COR-L47 (cell line): ENCODE results near the gene ZNF189.

ENCODE experiments used
- DNase-seq: peaks from one replicate; lab custom pipeline; 2025; lab: John Stamatoyannopoulos, UW

Gene ZNF189

DNA sequence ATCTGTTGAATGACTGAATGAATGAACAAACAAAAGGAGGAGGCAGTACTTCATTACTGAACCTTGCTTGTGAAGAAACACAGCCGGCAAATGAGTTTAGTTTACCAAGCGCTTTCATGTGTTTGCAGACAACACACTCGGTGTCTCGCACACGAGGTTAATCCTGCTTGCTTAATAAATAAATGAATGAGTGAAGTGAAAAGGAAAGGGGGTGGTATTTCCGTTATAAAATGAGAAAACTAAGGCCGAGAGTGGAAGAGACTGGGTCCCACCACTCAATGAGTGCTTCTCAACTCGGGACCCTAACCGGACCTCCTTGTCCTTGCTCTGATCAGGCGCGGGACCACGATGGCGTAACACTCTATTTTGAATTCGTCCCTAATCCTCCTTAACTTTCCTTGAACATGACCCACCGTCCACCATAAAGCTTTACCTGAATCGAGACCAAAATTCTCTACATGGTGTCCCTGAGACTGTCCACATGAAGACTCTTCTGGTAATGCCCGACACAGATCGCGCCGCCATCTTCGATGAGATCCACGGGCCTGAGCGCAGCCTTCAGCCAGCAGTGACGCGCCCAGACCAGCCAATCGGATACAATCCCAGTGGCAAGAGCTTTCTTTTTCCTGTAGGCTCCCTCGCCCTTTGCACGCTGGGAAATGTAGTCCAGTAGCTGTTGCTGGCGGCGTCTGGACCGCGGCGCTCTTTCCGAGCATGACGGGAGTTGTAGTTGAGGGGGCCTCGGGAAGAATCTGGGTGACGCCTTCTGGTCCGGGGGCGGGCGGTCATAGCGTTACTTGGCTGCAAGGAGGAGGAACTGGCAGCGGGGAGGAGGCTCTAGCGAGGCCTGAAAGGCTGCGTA lies at the start of gene ZNF189, which contains the start of gene MRPL50:
TSS of gene ZNF189 (plus strand) at position 784 of the 862 bp plus-strand sequence. CDS start 306 bp downstream, outside the sequence.
TSS of gene MRPL50 (minus strand) at position 551 of the 862 bp plus-strand sequence. CDS start at position 525, 26 bp downstream.
- DNase-seq = peak; percentile 97

DNA sequence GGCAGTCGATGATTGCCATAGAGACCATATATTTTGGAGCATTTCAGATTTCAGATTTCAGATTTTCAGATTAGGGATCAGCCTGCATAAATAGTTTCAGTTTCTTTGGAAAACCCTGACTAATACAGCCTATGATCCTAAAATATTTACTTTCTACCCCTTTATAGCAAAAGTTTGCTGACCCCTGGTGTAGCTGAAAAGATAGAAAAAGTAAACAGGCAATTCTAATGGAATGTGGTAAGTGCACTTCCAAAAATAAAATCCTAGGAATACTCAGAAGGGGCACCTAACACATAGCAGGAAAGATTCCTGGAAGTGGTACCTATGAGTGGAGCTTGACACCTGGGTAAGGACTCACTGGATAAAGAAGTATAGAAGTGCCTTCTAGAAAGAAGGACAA lies 48.4 kb upstream of the ZNF189 start:
- no peak for DNase-seq

DNA sequence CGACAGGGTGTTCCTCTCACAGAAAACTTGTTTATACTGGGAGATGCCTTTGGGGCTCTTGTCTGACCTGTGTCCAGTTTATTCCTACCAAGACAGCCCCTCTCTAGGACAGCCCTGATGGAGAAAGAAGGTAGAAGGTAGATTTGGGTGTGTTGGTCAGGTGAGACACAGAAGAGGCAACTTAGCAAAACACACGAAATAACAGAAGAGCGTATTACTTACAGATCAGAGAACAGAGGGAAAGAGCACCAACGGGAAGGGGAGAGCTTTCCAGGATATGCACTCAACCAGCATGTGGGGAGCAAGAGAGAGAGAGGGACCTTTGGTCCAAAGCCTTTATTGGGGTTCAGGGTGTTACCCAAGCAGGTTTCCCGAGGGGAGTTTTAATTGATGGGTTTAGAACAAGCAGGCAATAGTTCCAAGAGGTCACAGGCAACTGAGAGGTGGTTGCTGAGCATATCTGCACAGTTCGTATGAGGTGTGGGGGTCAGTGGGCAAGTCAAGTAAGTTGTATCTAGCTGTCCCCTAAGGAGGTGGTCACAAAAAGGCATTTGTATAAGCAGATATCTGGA lies 45.7 kb upstream of the ZNF189 start:
- DNase-seq = no peak

DNA sequence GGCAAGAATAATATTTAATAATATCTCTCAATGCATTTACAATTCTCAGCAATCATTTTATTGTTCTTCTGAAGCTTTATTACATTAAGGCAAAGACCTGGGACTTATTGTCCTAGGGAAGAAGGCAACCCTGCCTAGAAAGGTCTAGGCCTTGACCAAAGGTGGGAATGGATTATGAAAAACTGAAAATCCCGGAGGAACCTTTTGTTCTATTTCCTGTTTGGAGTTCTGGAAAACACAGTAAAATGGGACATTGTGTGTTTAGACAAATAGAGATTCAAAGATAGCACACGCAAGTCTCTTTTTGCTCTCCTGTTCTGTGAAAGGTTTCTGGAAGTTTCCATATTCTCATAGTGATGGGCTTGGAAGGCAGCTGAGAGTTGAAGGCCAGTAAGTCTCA lies 45.0 kb upstream of the ZNF189 start:
- DNase-seq = no peak

DNA sequence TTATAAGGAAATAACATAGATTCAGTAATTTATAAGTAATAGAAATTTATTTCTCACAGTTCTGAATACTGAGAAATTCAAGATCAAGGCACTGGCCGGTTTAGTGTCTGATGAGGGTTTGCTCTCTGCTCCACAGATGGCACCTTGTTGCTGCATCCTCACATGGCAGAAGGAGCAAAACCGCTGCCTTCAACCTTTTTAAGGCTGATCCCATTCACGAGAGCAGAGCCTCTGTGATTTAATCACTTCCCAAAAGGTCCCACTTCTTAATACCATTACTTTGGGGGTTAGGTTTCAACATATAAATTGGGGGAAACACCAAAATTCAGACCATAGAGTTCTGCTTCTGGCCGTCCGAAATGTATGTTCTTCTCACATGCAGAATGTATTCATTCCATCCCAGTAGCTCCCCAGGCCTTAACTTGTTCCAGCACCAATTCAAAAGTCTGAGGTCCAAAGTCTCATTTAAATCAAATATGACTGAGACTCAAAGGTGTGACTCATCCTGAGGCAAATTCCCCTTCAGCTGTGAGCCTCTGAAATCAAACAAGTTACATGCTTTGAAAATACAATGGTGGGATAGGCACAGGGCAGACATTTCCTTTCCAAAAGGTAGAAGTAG lies 44.4 kb upstream of the ZNF189 start:
- no peak for DNase-seq

DNA sequence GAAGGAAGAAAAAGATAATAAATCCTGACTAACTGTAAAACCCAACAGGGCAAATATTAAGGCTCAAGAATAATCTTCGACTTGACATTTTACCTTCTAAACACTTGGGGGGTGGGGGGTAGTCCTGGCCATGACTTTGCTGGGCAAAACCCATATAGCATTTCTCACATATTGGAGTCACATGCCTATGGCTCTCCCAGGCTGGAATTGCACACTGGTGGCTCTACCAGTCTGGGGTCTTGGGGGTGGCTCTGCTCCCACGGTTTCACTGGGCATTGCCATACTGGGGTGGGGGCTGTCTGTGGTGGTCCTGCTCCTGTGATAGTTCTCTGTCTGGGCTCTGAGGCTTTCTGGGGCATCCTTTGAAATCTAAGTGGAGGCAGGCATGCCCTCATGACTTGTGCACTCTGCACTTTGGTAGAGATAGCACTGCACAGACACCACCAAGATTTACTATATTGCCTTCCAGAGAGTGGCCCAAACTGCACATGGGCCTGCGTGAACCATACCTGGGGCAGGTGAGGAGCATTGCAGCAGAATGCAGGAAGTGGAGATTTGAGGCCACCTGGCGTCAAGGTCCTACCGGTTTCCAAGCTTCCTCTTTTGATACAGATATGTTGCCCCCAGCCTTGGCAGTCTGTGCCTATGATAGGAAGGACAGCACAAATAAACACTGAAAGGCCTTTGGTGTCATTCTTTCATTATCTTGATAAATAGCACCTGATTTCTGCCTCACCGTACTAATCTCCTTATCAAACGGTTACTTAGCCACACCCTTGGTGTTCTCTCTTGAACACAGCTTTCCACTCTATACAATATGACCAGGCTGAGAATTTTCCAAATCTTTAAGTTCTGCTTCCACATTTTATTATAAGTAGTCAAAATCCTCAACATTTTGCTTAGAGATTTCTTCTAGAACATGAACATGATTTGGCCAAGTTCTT lies 43.6 kb upstream of the ZNF189 start:
- no peak for DNase-seq

DNA sequence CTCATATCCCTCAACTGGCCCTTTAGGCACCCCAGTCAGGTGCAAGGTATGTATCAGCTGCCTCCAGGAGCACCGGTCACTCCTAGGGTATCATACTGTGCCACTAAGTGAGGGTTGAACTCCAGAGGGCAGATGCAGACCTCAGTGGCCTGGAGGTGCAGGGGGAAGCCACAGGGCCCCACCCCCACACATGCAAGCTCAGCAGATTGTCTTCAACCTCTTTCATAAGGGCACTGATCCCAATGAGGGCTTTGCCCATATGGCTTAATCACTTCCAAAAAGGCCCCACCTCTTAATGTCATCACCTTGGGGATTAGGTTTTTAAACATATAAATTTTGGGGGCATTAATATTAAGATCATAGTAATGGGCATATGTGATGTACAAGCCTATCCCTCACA lies 42.0 kb upstream of the ZNF189 start:
- no peak for DNase-seq

DNA sequence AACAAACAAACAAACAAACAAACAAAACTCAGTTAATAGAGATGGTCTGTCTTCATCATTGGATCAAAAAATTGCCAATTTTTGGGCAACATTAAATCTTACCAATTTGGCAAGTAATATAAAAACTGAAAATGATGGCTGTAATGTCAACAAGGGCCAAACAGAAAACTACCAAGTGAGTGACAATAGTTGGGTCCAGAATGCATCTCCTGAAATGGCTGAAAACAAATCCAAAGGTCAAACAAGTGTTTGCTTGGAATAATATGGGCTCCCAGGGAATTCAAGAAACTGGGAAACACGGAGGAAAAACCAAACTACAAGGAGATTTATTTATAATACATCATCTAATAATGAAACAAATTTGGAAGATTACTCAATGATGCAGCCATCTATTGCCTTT lies 39.0 kb upstream of the ZNF189 start:
- DNase-seq = no peak

DNA sequence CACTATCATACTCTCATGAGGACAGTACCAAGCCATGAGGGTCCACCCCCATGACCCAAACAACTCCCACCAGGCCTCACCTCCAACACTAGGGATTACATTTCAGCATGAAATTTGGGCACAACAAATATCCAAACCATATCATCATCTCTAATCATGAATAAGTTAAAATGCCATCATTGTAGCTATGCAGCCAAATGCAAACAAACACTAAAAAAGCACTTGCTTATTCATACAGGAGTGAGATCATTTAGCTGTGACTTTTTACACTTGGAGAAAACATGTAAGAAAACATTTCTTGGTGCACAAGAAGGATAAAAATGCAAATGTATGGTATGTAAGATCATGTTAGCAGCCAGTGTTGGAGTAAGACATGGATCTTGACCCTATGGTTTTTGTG lies 38.0 kb upstream of the ZNF189 start:
- no peak for DNase-seq

DNA sequence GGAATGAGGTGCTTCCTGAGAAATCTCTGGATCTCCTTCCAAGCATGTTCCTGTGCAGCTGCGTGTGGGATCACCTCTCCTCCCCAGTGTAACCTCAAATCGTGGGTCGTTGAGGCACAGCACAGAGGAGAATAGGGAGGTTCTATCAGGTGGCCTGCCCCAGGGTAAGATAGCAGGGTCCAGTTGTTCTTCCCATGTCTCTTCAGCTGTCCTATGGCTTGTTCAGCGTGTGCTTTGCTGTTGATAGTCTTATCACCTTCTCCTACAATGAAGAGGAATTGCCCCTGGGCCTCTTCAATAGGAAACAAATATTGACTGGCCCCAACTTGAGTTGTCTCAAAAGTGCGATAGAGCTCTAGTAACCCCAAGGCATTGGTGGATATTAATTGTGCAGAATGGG lies 36.2 kb upstream of the ZNF189 start:
- DNase-seq = no peak

DNA sequence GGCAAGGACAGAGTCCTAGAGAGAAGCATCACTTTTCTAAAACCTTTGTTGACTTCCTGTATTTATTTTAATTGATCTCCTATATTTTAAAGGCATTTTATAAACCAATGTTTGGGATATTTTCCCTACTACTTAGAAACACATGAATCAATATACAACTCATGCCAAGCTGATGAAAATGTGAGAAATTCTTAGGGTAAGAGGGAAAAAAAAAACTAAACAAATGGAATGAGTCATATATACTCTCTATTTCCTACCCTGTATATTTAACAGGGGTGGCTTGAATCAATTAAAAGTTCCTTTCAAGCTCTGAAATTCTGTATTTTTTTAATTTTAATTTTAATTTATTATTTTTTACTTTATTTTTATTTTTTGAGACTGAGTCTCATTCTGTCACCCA lies 33.5 kb upstream of the ZNF189 start:
- DNase-seq = no peak

DNA sequence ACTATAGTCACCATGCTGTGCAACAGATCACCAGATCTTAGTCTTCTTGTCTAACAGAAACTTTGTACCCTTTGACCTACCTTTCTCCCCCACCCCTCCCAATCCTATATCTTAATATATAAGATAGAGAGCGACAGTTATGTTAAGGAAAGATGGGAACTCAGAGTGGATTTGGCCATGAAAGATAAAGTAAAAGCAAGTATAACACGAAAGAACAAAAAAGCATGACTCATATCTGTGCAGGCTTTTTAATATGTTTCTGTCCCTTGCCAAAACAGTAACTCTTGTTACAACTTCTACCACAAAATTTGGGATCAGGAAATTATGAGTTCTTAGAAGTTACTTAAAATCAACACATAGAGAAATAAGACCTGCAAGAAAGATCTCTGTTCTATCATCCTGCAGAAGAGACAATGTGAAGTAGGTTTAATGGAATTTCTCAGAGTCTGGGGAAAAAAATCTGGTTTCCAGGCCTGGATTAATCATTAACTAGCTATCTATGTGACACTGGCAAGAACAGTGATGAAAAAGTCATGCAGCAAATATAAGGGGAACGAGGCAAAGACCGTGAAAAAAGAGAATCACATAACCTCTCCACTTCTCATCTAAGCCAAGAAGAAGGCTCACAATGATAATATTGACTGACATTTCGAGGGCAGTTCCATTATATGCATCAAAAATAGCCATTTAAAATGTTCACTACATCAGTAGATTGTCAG lies 32.5 kb upstream of the ZNF189 start:
- DNase-seq = no peak

DNA sequence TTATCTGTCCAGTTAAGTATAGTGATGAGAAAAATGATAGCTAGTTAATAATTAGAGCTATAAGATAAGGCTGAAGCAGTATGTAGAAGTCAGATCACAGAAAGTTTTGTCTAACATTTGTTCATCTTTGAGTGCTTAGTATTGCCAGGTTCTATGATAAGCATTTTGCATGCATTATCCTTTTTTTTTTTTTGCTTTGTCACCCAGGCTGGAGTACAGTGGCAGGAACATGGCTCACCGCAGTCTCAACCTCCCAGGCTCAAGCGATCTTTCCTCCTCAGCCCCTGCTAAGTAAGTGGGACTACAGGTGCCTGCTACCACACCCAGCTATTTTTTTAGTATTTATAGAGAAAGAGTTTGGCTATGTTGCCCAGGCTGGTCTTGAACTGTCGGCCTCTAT lies 31.3 kb upstream of the ZNF189 start:
- no peak for DNase-seq

DNA sequence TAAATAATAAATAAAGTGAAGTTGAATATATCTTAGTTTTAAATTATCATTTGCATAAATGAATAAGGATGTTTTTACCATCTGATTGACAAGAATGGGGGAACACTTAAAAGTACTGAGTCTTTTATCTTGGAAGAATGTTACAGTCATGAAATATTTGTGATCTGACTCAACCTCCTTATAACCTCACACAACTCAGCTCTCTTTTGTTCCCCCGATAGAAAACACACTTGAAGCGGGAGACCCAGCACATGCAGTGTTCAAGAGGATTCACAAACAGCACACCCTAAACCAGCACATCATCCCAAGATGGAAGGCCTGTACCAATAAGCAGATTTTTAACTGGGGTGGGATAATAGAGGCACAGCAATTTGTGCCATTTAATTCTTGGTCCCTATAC lies 29.4 kb upstream of the ZNF189 start:
- DNase-seq = no peak

DNA sequence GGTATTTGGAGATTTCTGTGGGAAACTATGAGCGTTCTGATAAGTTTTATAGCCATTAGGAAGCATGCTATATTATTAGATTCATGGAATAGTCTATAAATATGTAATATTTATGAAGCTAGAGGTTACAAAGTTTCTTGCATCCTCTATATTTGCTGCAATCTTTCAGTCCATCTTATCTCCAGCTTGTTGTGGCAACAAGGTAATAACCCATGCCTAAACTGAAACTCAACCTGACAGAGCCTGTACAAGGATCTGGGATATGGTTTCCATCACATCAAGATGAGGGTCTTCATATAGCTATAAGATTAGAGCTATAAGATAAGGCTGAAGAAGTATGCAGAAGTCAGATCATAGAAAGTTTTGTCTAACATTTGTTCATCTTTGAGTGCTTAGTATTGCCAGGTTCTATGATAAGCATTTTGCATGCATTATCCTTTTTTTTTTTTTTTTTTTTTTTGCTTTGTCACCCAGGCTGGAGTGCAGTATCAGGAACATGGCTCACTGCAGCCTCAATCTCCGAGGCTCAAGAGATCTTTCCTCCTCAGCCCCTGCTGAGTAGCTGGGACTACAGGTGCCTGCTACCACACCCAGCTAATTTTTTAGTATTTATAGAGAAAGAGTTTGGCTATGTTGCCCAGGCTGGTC lies 28.6 kb upstream of the ZNF189 start:
- no peak for DNase-seq

DNA sequence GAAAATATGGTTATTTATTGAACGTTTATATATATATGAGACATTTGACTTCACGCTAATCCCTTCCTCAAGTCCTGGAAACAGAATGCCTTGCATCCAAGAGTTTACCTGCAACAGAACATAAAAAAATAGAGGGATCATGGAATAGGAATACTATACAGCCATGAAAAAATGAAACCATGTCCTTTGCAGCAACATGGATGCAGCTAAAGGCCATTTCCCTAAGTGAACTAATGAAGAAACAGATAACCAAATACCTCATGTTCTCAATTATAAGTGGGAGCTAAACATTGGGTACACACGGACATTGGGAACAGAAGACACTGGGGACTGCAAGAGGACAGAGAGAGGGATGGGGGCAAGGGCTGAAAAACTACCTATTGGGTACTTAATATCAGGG lies 26.8 kb upstream of the ZNF189 start:
- no peak for DNase-seq

DNA sequence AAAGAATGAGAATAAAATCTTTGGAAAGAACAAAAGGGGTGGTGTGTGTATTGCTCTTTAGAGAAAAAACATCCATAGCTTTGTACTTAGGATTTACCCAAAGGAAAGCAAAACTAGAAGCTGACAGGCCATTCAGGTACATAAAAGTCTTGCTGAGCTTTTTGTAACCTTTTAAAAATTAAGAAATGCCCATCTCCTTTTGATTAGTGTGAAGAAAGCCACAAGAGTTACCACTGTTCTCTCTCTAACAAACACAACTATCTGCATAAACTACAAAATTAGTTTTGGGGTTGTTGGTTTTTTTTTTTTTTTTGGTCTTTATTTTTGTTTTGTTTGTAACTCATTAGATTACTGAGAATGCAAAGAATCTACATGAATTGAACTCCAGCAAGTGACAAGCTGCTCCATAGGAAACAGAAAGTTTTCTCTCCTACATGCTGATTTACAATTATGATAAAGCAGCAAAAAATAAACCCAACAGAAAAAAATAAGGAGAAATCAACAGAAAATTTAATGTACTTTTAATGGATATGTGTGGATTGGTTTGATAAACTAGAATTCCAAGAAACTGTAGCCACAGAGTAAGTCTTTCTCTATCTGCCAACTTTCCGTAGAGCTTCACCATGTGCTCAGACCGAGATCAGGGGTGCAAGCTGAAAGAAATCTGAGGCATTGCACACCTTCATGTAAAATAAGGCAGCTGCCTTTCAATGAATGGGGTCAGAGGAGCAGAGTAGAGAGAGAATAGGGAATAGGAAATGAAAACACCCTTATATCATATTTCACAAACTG lies 26.1 kb upstream of the ZNF189 start:
- DNase-seq = no peak

DNA sequence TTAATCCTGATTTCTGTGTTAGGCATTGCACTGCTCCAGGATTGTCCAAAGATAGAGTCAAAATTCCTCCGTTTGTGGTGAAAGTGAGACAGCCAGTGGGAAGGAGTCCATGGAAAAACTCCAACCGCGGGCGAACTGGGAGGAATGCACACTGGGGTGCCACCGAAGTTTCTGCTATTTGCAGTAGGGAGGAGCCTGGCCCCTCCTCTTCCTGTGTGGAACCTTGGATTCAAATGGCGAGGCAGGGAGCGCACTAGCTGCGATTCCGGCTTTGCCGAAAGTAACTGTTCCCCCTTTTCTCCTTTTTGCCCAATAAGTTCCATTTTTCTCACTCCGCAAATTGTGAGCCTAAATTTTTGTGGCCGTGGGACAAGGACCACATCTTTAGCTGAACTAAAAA lies 23.1 kb upstream of the ZNF189 start:
- no peak for DNase-seq

DNA sequence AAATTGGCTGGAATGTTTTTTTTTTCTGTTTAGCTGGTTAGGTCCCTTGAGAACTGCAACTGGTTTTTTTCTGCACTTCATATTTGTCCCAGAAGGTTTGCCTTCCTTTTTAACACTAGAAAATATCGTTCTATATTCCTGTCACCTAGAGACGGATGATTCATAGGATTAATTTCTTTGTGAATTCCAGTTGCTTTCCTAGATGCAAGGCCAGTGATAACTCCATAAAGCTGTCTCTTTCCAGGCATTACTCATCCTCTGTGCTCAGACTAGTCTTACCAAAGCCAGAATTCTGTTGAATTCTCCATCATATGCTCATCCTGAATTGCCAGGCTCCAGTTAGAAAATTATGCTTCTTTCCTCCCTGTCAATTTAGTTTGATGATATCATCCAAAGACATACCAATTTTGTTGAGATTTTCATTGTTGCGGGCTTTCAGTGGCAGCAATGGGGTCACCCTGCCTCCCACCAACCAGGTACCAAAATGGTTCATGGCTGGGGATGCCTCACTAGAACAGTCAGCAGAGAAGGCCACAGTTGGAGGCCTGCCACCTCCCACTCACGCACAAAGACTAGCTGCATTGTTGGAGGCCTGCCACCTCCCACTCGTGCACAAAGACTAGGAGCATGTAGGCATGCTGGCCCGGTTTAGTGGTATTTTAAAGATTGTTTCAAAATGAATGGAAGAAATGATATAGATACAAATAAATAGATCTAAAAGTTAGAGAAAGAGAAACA lies 22.4 kb upstream of the ZNF189 start:
- no peak for DNase-seq
